Measurements from ENCODE around the gene ARL6IP1.
"Not testable (repeated sequence)": the region's sequence is repeated elsewhere in the genome, so short reads cannot be mapped to it uniquely, and the experiment has no call there.

ARL6IP1 gene

DNA sequence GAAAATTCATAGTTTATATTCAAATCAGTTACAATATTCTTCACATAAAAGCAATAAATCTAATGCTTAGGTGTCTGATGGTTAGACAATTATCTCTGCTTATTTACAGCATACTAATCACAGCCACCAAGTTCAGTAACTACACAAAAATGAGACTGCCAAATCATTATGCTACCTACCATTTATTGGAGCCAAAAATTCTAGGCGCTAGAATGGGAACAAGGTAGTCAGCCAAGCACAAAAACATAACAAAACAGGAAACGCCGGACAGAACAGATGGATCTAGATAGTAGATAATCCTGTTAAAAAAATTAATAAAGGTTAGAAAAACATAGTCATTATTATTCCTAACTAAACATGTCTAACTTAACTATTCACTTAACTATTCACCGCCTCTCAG lies 3.6 kb downstream of the ARL6IP1 start:
- DNase-seq = no peak

DNA sequence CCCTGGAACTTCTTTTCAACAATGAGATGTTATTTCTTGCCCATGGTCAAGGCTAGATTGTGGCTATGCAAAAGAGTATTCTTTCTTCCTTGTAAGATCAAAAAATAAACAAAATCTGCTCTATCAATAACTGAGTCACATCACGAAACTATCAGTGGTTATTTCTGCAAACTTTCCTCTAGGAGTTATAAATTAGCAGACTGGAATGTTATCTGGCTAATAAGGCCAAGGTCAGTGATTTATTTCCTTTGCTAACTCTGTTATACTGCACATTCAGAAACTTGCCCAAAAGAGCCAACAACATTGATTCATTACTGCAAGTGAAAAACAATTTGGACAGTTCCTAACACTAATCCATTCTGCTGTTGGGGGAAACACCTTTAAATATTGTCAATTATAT lies 5.0 kb downstream of the ARL6IP1 start:
- no peak for DNase-seq

DNA sequence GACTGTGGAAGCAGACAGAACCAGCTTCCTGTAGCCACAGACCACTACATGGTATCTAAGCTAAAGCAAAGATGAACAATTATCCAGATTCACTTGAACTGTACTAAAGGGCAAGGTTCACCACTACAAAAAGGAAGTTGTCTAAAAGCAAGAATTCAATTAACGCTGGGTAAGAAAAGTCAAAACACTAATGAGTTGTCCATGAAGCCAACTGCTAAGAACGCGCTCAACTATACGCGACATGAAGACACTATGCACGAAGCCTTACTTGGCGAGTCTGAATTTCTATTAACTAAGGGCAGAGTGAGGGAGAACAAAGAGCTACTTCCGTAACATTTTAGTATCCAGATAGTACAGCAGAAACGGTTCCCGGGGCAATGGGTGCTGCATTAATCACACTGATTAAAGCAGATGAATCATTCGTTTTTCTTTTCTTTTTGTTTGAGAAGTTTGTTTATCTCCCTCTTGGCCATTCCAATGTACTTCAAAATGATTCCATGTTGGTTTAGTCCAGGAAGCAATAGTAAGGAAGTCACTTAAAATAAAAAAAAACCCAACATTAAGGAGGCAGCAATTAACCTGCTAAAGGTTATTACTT lies 8.4 kb downstream of the ARL6IP1 start:
- DNase-seq = no peak

DNA sequence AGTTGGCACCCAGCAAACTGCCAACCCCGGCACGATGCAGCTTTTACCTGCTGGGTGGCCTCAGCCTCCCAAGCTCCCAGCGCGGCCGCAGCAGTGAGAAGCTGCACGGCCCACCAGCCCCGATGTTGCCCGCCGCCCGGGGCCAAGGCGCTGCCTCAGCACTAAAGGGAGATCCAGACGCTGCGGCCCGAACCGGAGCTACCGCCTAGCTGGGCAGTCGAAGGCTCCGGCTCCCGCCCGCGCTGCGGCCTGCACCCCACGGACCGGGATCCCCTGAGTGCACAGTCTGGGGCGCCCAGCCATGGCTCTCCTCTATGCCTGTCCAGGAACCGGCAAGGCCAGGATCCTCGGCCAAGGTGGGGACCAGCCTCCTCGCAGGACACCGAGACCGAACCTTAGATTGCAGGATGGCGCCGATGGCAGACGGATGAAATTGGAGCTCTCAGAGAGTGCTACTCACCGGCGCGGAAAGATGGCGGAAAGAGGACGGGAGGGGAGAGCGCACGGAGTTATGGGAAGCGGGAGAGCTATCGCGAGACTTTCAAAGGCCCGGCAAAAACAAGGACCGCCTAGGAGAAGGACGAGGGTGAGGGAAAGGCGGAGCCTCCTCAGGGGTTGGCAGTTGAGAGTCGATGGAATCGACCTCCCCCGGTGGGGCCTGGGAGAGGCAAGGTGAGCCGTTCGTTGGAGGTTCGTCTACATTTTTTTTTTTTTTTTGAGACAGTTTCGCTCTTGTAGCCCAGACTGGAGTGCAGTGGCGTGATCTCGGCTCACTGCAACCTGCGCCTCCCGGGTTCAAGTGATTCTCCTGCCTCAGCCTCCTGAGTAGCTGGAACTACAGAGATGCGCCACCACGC lies 11.3 kb downstream of the ARL6IP1 start, which contains the start of gene RPS15A:
Gene RPS15A (minus strand): TSS at position 485 of the 857 bp plus-strand sequence. CDS start 1,221 bp downstream, outside the sequence.
- DNase-seq = peak; percentile 75

DNA sequence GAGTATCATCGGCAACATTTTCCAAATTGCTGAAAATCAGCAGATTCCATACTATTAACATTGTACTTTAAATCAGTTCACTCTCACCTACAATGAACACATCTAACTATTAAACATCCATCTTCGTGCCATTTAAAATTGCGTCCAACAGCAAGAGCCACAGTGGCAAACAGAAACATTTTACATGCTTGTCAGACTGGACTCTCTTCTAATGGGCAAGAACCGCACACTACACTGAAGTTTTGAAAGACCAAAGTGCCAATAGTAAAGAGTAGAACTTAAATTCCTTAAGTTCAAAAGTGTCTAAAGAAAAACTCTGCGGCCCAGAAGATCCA lies 11.9 kb downstream of the ARL6IP1 start:
- no peak for DNase-seq

DNA sequence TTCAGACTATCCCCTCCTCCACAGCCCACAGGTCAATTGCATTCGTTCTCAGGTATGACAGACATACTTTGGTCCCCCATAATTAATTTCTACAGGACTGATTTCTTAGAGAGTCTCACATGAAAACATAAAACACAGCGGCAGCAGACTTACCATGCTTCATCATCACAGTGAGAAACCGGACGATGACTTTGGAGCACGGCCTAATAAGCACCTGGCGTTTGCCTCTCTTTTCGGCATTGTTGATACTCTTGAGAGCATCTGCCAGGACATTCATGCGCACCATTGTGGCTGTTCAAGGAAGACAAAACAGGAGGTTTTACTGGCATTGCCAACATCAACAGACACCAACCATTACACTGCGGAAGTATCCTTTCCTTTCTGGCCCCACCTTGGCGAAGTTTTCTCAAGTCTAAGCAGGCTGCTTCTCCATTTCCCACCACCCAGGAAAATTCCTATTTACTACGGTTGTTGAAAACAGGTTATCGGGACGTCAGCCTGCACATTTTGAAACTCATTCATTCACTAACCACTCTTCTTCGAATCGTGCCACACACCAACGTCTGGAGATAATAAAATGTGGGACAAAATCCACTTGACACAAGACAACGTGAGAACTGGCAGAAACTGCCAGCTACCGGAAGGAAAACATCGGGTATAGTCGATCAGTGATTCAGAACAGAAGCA lies 12.4 kb downstream of the ARL6IP1 start:
- no peak for DNase-seq

DNA sequence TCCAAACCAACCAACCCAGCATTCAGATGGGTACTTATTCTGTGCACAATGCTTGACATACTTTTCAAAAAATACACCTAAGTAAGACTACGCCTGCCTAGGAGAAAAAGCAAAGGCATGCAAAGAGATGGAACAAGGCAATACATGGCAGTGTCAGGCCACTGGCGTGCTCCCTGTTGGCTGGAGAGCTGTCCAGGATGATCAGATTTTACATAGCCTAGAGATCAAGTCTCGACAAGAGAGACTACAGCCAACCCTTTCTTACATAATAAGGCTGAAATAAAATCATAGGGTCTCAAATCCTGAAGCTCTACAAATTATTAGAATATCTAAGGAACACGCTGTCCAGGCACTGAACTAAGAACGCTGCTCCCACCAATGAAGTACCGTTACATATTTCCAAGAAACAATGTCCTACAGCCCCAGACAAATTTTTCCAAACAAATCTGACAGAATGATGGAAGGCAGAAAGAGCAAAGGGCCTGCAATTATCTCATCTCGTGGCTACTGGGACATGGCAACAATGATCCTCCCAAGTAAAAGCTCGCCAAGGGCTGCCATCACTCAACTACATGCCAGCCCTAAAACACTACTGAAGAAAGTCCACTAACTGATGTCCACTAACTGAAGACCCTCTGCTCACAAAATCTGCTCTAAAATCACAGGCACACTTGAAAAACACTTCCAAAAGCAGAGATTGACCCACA lies 16.3 kb downstream of the ARL6IP1 start:
- no peak for DNase-seq

DNA sequence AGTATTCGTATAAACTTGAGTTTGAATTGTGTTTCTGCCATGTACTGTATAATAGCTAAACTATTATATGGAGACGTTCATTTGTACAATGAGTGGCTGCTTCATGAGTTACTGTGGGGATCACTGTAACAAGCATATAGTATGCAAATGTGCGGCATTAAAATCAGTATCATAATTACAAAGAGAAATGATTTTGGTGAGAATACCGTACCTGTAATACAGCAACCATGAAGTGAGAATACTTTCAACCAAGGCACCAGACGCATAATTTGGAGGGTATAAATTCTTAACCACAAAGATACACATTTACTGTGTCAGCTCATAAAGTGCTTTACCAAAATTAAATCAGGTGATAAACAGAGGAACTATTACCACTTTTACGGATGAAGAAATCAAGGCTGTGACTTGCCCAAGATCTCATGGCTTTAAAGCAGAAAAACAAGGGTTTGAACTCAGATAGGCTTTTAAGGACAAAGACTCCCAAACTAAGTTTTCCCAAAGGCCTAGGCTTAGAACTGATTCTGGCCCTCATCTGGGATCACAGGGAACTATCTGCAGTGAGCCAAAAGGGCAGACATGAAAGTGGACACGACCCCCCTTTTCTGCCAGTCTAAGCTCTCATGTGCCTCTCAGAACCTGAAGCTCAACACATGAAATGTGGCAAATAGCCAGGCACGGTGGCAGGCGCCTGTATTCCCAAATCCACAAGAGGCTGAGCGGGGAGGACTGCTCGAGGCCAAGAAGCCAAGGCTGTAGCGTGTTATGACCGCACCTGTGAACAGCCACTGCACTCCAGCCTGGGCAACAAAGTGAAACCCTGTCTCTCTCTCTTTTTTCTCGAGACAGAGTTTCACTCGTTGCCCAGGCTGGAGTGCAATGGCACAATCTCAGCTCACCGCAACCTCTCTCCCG lies 17.7 kb downstream of the ARL6IP1 start:
- DNase-seq = no peak

DNA sequence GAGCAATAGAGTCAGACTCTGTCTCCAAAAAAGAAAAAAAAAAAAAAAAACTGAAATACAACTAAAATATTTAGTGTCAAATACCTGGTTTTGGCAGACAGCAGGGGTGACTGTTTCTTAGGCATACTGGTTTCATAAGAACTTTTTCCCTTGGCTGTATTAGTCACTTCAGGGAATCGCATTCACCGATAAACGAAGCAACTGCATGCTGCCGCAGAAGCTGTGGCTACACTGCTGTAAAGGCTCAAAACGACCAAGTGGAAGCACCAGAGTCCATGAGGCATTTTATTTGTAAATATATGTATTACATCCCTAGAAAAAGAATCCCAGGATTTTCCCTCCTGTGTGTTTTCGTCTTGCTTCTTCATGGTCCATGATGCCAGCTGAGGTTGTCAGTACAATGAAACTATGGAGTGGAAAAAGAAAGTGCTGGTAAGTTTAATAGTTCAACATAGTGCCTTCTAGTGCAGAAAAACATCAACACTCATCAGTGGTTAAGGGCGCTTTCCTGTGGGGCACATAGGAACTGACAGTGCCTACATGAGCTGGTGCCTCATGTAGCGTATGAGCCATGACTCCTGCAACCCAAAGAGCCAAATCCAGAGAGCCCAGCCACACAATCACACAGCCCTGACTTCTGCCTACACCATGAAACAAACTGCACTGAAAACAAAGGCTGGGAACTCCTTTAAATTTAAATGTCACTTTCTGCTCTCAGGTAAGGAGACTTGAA lies 18.5 kb downstream of the ARL6IP1 start:
- DNase-seq = no peak

DNA sequence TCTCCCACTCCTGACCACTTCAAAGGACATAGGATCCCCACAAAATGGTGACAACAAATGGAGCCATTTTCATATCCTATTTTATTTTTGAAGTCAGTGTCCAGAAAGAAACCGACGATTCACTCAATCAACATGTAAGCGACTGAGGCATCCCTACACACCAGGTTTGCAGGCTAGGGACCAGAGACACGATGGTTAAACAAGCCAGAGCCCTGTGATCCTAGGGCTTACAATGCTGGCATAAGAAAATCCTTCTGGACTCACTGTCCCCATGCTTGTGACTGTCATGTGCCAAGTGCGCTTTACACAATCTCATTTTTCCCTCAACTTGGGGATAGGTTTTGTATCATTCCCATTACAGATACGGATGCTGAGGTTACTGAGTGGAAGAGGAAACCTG lies 20.1 kb downstream of the ARL6IP1 start:
- DNase-seq = not testable (repeated sequence)

DNA sequence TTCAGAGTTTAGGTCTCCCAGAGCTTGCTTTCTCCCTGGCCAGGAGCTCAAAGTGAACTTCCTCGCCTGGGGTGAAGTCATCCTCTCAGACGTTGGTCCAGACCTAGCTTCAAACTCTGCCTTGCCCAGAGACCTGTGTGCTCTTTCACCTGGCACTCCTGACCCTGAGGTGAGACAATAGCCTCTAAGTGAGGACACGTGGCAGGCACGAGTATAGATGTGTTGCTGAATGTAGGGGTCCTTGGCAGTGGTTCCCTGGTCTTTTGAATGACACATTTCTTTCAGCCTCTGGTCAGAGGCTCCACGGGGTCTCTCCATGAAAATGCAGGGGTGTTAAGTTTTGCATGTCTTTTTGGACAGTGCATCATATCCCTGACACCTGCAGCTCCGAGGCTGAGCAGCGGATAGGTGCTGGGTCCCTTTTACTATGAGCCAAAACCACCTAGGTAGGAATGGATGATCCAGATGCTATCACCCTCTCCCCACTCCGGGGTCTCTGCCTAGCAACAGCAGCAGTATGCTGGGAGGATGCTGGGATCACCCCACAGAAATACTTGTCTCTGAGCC lies 20.8 kb downstream of the ARL6IP1 start:
- not testable (repeated sequence) for DNase-seq

DNA sequence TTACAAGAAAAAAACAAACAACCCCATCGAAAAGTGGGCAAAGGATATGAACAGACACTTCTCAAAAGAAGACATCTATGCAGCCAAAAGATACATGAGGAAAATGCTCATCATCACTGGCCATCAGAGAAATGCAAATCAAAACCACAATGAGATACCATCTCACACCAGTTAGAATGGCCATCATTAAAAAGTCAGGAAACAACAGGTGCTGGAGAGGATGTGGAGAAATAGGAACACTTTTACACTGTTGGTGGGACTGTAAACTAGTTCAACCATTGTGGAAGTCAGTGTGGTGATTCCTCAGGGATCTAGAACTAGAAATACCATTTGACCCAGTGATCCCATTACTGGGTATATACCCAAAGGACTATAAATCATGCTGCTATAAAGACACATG lies 23.7 kb downstream of the ARL6IP1 start:
- not testable (repeated sequence) for DNase-seq

DNA sequence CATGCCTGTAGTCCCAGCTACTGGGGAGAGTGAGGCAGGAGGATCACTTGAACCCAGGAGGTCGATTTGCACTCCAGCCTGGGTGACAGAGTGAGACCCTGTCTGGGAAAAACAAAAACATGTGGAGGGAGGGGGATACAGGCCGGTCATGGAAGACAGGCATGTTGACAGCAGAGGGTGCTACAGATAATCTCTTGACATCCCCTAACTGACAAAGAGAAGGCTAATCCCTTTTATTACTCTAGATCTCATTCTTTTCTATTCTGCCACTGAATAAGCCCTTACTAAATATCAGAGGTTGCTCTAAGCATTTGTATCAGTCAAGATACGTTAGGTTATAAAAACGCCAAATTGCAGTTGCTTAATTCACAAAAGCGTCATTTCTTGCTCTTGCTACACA lies 25.0 kb downstream of the ARL6IP1 start:
- DNase-seq = not testable (repeated sequence)

DNA sequence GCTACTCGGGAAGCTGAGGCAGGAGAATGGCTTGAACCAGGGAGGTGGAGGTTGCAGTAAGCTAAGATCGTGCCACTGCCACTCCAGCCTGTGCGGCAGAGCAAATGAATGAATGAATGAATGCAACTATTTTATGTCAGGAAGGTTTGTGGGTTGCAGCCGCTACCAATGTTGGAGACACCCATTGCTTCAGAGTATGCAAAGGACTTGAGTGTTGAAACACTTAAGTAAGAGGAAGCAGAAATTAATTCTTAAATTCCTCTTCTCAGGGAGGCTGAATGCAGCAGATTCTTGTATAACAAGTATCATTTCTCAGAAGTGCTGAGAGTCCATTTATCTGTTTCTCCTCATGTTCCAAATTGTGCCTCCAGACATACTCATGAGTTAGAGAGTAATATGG lies 26.7 kb downstream of the ARL6IP1 start:
- DNase-seq = not testable (repeated sequence)

DNA sequence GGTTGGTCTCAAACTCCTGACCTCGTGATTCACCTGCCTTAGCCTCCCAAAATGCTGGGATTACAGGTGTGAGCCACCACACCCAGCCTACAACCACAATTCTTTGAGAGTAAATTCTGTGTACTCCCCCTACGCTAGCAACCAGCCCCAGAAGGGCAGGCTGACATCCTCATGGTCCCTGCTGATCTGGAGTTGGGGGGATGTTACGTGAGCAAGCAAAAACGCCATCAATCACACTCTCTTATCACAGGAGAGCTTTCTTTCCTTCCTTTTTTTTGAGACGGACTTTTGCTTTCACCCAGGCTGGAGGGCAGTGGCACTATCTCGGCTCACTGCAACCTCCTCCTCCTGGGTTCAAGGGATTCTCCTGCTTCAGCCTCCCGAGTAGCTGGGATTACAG lies 29.2 kb downstream of the ARL6IP1 start:
- DNase-seq = not testable (repeated sequence)

DNA sequence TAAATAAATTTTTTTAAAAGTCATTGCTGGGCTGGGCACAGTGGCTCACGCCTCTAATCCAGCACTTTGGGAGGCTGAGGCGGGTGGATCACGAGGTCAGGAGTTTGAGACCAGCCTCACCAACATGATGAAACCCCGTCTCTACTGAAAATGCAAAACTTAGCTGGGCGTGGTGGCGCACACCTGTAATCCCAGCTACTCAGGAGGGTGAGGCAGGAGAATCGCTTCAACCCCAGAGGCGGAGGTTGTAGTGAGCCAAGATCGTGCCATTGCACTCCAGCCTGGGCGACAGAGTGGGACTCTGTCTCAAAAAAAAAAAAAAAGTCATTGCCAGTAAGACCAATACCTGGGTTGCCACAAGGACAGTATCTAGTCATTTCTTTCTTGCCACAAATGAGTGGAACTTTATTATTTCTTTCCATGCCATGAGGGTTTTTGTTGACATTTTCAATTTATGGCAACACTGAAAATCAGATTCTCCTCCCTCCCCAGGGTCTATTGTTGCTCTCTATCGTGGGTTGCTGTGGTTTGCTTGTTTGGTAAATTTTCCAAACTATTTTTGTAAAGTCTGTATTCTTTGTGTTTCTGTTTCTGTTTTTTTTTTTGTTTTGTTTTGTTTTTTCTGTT lies 30.9 kb downstream of the ARL6IP1 start:
- DNase-seq = not testable (repeated sequence)

DNA sequence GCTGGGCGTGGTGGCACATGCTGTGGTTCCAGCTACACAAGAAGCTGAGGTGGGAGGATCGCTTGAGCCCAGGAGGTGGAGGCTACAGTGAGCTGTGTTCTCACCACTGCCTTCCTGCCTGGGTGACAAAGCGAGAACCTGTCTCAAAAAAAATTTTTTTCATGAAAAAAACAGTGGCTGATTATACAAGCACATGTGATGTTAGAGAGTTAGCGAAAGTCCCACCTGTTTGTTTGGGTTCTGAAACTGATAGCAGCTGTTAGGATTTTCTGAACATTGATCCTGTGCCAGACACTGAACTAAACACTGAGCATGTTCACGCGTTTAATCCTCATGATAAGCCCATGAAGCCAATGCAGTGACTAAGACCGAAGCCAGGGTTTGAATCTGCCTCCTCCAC lies 34.1 kb downstream of the ARL6IP1 start:
- not testable (repeated sequence) for DNase-seq

DNA sequence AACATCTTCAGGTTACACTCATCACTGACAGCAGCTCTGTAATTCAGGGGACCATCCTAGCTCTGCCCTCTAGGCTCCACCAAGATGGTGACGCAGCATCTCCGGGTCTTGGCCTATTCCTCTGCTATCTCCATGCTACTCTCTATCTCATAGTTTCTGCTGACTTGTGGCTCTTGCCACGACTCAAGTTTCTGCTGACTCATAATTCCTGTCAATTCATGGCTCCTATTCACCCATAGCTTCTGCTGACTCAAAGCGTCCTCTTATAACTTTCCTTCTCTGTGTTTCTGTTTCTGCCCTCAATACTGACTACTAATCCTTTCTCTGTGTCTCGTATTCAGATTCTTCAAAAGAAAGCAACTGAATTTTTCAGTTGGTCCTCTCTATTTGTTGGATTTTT lies 38.6 kb downstream of the ARL6IP1 start:
- not testable (repeated sequence) for DNase-seq

DNA sequence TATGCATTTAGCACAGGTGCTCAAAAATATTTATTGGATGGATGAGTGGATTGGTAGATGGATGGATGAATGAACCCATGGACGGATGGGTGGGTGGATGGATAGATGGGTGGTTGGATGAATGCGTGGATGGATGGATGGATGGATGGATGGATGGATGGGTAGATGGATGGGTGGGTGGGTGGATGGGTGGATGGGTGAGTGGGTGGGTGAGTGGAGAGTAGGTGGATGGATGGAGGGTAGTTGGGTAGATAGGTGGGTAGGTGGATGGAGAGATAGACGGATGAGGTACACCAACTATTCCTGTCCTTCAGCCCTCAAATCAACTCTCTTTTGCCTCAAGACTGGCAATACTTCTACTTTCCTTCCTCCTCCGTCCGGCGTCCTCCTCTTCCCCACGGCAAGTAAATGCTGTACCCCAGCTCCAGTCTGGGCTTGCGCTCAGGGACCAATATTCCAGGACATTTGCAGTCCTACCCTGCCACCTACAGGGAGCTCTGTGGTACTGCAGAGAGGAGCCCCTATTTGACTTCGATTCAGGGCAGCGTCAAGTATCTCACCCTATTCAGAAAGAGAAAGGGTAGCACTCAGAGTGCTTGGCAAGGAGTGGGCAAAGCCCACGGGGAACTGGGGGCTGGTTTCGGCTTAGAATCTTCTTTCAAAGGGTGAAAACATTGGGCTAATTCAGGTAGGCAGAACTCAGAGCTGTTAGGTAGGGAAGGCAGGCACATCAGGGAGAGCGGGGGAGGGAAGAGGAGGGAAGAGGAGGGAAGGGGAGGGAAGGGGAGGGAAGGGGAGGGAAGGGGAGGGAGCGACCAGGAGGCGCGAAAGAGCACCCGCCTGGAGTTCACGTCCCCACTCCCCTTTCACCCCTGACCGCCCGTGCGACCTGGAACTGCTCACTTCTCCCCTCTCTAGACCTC lies 41.5 kb downstream of the ARL6IP1 start:
- DNase-seq = not testable (repeated sequence)
